Astrocyte of the spinal cord (primary cell): Measurements from ENCODE around the gene SND1.

ENCODE experiments used
- DNase-seq: peaks from one replicate; pipeline ENCODE4 v3.0.0; 2011; ENCODE audit warnings: low read depth, low spot score
- H3K4me3 ChIP-seq: 2 replicates; pipeline ENCODE4 v1.5.1; 2011; ENCODE audit warnings: low read depth, mild to moderate bottlenecking, low read length, moderate library complexity
- in situ Hi-C: cut with HindIII; loops from 2 replicates; pipeline ENCODE4 v1.10.0; 2017; ENCODE audit warnings: low sequenced_read_pairs
- TF ChIP-seq, protein P1 (sequence below): IDR thresholded peaks from 2 replicates; pipeline ENCODE4 v1.5.1; 2012; ENCODE audit warnings: low read depth, mild to moderate bottlenecking, low read length, inconsistent platforms

SND1 gene

DNA sequence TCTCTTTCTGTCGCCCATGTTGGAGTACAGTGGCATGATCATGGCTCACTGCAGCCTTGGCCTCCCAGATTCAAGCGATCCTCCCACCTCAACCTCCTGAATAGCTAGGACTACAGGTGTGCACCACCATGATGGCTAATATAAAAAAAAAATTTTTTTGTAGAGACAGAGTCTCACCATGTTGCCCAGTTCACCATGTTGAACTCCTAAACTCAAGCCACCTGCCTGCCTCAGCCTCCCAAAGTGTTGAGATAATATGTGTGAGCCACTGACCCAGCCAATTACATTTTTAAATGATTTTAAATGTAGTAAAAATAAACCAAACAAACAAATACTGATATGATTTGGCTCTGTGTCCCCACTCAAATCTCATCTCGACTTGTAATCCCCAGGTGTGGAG is 487.4 kb downstream of the SND1 start:
- TF ChIP-seq, protein P1, sequence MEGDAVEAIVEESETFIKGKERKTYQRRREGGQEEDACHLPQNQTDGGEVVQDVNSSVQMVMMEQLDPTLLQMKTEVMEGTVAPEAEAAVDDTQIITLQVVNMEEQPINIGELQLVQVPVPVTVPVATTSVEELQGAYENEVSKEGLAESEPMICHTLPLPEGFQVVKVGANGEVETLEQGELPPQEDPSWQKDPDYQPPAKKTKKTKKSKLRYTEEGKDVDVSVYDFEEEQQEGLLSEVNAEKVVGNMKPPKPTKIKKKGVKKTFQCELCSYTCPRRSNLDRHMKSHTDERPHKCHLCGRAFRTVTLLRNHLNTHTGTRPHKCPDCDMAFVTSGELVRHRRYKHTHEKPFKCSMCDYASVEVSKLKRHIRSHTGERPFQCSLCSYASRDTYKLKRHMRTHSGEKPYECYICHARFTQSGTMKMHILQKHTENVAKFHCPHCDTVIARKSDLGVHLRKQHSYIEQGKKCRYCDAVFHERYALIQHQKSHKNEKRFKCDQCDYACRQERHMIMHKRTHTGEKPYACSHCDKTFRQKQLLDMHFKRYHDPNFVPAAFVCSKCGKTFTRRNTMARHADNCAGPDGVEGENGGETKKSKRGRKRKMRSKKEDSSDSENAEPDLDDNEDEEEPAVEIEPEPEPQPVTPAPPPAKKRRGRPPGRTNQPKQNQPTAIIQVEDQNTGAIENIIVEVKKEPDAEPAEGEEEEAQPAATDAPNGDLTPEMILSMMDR, result no peak
- no peak overlapping the region for H3K4me3 ChIP-seq
- no peak for DNase-seq
- in situ Hi-C loops, result no loop called here

DNA sequence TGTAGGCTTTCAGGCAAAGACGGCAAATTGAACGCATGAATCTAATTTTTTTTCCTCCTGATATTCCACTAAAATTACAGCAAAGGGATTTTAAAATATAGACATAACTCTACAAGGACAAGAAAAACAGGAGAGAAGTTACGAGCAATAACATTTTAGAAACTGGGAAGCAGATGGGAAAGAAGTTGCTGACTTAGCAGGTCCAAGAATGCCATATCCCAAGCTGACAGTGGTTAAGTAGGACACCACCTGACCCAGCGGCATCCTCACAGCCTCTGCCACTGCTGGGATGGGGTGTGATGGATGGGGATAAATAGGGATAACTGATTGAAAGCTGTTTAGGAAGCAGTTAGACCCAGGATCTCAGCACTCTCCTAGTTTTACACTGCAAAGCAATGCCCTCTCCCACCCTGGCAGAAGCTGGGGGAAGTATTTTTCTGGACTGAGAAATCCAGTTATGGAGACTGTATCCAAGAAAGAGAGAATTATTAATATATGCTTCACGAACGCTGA is 489.7 kb downstream of the SND1 start:
- H3K4me3 ChIP-seq, result no peak overlapping the region
- no peak for DNase-seq
- in situ Hi-C loops, result no loop called here
- TF ChIP-seq, protein P1, result no peak
